ENCODE results near the gene KCNG4. TPM values are rescaled to one million over a fixed set of nuclear protein-coding genes. Genes with fewer than 3 reads are reported as not detected.

Gene KCNG4
- total RNA-seq, 2 experiments from 2014 or later: not detected

DNA sequence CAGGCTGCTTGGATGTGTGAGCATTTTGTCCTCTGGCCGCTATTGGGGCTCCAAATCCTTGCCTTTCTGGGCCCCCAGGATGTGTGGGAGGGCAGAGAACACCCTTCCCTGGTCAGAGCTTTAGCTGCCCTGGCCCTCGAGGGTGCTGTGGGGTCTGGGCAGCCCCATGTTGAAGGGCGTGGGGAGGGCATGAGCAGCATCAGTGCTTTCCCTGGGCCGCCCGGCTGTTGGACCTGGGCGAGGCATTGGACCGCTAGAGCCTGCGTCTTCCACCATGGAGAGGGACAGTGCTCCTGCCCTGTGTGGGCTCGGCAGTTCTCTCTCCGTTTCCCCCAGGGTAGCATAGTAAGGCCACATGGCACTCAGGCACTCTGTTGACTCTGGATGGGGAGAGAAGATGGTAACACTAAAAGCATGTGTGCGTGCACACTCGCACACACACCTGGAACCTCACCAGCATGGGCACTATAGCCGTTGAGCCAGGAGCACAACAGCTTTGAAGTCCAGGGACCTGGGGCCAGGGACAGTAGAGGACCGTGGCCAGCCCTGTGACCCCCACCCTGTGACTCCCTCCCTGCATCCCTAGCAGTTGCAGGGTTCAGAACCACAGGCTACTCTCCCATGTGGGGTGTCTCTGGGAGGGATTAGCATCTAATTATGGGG lies 42.2 kb downstream of the KCNG4 start:
- Mint-ChIP-seq H3K4me1 (ENCODE audit: low read depth) (peaks cover 19% of the 10 kb centered on the region), H3K27ac (no peak overlapping the region), H3K36me3 (ENCODE audit: low read depth) (no peaks in the 10 kb centered on the region), H3K9me3 (no peaks in the 10 kb centered on the region), H3K4me3 (no peak overlapping the region), H3K27me3 (no peaks in the 10 kb centered on the region)
- peaks cover 21% of the 10 kb centered on the region for H3K4me1 ChIP-seq (ENCODE audit: insufficient read depth, low read length)
- intact Hi-C loops (cut with DNase I, micrococcal nuclease): no loop called here
- DNase-seq (no peak), ATAC-seq (ENCODE audit: poor library complexity) (no peak)
- CTCF ChIA-PET: interaction anchor here (1.0 kb wide), 1 partner anchor 11 kb away, joined by 3 read pairs; the partner anchor contains the start of gene TAF1C
- H3K27ac ChIP-seq (ENCODE audit: low read depth in 1 of 2, low read length in 2 of 2): no peak overlapping the region
- POLR2A ChIA-PET: no interaction called here
- H3K9me3 ChIP-seq (ENCODE audit: control insufficient read depth in 1 of 2, insufficient read depth in 1 of 2, low read length in 2 of 2): no peaks in the 10 kb centered on the region
- H3K4me3 ChIP-seq (ENCODE audit: low read length): no peak overlapping the region
- TF ChIP-seq, protein P1, sequence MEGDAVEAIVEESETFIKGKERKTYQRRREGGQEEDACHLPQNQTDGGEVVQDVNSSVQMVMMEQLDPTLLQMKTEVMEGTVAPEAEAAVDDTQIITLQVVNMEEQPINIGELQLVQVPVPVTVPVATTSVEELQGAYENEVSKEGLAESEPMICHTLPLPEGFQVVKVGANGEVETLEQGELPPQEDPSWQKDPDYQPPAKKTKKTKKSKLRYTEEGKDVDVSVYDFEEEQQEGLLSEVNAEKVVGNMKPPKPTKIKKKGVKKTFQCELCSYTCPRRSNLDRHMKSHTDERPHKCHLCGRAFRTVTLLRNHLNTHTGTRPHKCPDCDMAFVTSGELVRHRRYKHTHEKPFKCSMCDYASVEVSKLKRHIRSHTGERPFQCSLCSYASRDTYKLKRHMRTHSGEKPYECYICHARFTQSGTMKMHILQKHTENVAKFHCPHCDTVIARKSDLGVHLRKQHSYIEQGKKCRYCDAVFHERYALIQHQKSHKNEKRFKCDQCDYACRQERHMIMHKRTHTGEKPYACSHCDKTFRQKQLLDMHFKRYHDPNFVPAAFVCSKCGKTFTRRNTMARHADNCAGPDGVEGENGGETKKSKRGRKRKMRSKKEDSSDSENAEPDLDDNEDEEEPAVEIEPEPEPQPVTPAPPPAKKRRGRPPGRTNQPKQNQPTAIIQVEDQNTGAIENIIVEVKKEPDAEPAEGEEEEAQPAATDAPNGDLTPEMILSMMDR (IDR thresholded peaks at IDR 0.05): no peak
- H3K36me3 ChIP-seq (ENCODE audit: insufficient read depth, low read length): no peaks in the 10 kb centered on the region
- no peaks in the 10 kb centered on the region for H3K27me3 ChIP-seq (ENCODE audit: control insufficient read depth in 1 of 2, insufficient read depth in 2 of 2, low read length in 2 of 2)

DNA sequence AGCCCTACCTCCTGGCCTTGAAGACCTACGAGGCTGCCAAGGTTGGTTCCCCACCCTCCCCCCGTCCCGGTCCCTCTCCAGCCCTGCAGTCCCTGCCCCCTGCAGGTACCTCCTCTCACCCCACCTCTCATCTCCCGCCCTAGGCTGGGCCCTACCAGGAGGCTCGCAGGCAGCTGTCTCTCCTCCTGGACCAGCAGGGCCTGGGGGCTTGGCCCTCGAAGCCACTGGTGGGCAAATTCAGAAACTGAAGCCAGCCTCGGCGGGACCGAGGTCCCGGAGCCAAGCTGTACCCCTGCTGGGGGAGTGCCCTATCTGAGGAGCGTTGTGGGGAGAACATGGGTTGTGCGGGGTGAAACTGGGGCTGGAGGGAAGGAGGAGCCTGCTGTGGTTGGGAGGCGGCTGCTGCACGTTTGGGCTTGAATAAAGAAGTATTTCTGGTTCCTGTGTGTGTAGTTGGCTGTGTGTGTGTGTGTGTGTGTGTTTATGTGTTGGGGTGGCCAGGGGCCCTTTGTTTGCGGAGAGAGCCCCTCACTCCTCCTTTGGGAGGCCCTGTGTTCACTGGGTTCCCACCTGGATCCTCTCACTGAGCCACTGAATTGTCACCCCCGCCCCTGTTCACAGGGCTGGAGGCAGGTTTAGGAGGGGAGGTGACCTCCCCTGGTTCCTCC lies 43.0 kb downstream of the KCNG4 start:
- Mint-ChIP-seq H3K27ac (no peak overlapping the region), H3K27me3 (no peaks in the 10 kb centered on the region), H3K9me3 (no peaks in the 10 kb centered on the region), H3K4me3 (no peak overlapping the region), H3K36me3 (ENCODE audit: low read depth) (no peaks in the 10 kb centered on the region), H3K4me1 (ENCODE audit: low read depth) (peaks cover 19% of the 10 kb centered on the region)
- TF ChIP-seq, protein P1 (IDR thresholded peaks at IDR 0.05): no peak
- DNase-seq (no peak), ATAC-seq (ENCODE audit: poor library complexity) (no peak)
- no peaks in the 10 kb centered on the region for H3K27me3 ChIP-seq (ENCODE audit: control insufficient read depth in 1 of 2, insufficient read depth in 2 of 2, low read length in 2 of 2)
- intact Hi-C loops (cut with DNase I, micrococcal nuclease): no loop called here
- no peak overlapping the region for H3K27ac ChIP-seq (ENCODE audit: low read depth in 1 of 2, low read length in 2 of 2)
- H3K4me3 ChIP-seq (ENCODE audit: low read length): no peak overlapping the region
- H3K36me3 ChIP-seq (ENCODE audit: insufficient read depth, low read length): no peaks in the 10 kb centered on the region
- ChIA-PET CTCF (no interaction called here), POLR2A (no interaction called here)
- peaks cover 22% of the 10 kb centered on the region for H3K4me1 ChIP-seq (ENCODE audit: insufficient read depth, low read length)
- no peaks in the 10 kb centered on the region for H3K9me3 ChIP-seq (ENCODE audit: control insufficient read depth in 1 of 2, insufficient read depth in 1 of 2, low read length in 2 of 2)

DNA sequence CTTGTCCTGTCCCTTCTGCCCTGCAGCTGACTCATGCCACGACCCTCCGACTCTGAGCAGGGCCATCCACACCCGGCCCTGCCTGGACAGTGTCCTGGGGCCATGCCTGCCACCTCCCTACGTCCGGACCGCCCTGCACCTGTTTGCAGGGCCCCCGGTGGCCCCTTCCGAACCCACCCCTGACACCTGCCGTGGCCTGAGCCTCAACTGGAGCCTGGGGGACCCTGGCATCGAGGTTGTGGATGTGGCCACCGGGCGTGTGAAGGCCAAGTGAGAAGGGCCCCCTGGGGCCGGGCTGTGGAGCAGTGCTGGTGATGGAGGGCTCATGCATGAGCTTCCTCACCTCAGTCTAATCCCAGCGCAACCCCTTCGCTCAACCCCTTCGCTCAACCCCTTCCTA lies 43.7 kb downstream of the KCNG4 start:
- ATAC-seq (ENCODE audit: poor library complexity) (no peak), DNase-seq (no peak)
- Histone ChIP-seq H3K4me3 (ENCODE audit: low read length) (no peak overlapping the region), H3K9me3 (ENCODE audit: control insufficient read depth in 1 of 2, insufficient read depth in 1 of 2, low read length in 2 of 2) (no peaks in the 10 kb centered on the region), H3K4me1 (ENCODE audit: insufficient read depth, low read length) (peaks cover 22% of the 10 kb centered on the region), H3K27me3 (ENCODE audit: control insufficient read depth in 1 of 2, insufficient read depth in 2 of 2, low read length in 2 of 2) (no peaks in the 10 kb centered on the region), H3K27ac (ENCODE audit: low read depth in 1 of 2, low read length in 2 of 2) (no peak overlapping the region), H3K36me3 (ENCODE audit: insufficient read depth, low read length) (no peaks in the 10 kb centered on the region)
- Mint-ChIP-seq H3K27ac (no peak overlapping the region), H3K9me3 (no peaks in the 10 kb centered on the region), H3K4me1 (ENCODE audit: low read depth) (peaks cover 19% of the 10 kb centered on the region), H3K27me3 (no peaks in the 10 kb centered on the region), H3K36me3 (ENCODE audit: low read depth) (no peaks in the 10 kb centered on the region), H3K4me3 (no peak overlapping the region)
- TF ChIP-seq, protein P1 (IDR thresholded peaks at IDR 0.05): no peak
- CTCF ChIA-PET: interaction anchor here (0.8 kb wide), 1 partner anchor 9 kb away, joined by 3 read pairs; the partner anchor contains the start of gene TAF1C
- intact Hi-C loops (cut with DNase I, micrococcal nuclease): no loop called here
- POLR2A ChIA-PET: interaction anchor here (0.7 kb wide), 1 partner anchor 309 kb away, joined by 3 read pairs; no protein-coding TSS in a partner anchor
